DMS153 (cell line): ENCODE measurements around the gene PKIG.

Source experiments
- DNase-seq: peaks from one replicate; lab custom pipeline; 2025; lab: John Stamatoyannopoulos, UW

PKIG gene

GRCh38 chr20:44662261-44662660 is 79.9 kb downstream of the PKIG start:
- no peak for DNase-seq

- DNase-seq, result no peak
These were observed 81.8 kb downstream of the PKIG start for GRCh38 chr20:44664131-44664530.

- DNase-seq, result no peak
These were observed 83.7 kb downstream of the PKIG start for GRCh38 chr20:44666066-44666465.
